ENCODE data around the gene CYP1B1.

GRCh38 chr2:38068234-38068633, 7.7 kb downstream of the CYP1B1 start:
- TF ChIP-seq RAD21 (conservative IDR thresholded peaks at IDR 0.05) (no peak), SMC3 (conservative IDR thresholded peaks at IDR 0.05; ENCODE audit: poor library complexity) (no peak)

Measured in neural cell (in vitro differentiated cells).